Mononuclear cell (primary cell): ENCODE data around the gene PLBD2. TPM values are rescaled to one million over a fixed set of nuclear protein-coding genes. Genes with fewer than 3 reads are reported as not detected.

ENCODE experiments used
- H3K27me3 ChIP-seq: 2 replicates; pipeline ENCODE4 v1.6.0; 2011; ENCODE audit warnings: low read length, control low read depth; ENCODE audit not compliant: insufficient read depth
- H3K4me1 ChIP-seq: 2 replicates; pipeline ENCODE4 v1.5.1; 2011; ENCODE audit warnings: mild to moderate bottlenecking, low read length, control low read depth; ENCODE audit not compliant: insufficient read depth
- H3K4me3 ChIP-seq: 2 replicates; pipeline ENCODE4 v1.5.1; 2011; ENCODE audit warnings: mild to moderate bottlenecking, low read length, moderate library complexity
- H3K9me3 ChIP-seq: 2 replicates; pipeline ENCODE4 v1.5.1; 2011; ENCODE audit warnings: low read depth, mild to moderate bottlenecking, control low read depth, low read length
- total RNA-seq: library from RNA; depleted of rRNA; stranded (reverse); fragments of >200 nt; gene quantifications from one replicate; pipeline ENCODE4 v1.2.3, GENCODE V29; 2012

The PLBD2 gene
- total RNA-seq, 1 donor: 15.3 TPM

DNA sequence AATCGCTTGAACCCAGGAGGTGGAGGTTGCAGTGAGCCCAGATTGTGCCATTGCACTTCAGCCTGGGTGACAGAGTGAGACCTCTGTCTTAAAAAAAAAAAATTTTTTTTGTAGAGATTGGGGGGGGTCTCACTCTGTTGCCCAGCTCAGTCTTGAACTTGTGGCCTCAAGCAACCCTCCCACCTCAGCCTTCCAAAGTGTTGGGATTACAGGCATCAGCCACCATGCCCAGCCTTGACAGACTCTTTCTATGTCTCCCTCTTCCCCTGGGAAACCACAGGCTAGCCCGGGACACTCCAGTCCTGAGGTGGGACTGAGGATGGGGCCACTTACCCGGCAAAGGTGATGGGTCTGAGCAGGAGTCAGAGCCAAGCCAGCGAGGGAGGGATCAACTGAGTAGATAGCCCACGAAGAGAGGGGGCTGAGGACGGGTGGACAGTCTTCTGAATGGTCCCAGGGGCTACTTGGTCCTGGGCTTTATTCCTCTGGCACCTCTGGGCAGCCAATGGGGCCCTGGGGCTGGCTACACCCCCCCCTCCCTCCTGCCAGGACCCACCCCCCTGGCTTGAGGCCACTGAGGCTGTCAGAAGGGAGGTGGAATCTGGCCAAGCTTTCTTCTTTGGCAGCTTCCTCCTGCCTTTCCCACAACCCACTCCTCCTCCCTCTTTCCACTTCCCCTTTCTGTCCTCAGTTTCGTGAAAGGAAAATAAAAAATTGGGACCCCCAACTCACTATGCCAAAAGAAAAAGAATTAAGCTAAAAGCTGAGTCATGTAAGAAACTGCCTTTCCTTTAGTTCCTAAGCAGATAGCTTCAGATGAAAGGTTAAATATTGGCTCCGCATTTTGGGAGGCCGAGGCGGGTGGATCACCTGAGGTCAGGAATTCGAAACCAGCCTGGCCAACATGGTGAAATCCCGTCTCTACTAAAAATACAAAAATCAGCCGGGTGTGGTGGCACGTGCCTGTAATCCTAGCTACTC lies 45.3 kb downstream of the PLBD2 start, which contains the start of gene SDS:
TSS of gene SDS (minus strand) at position 453 of the 981 bp plus-strand sequence. CDS start 4,179 bp downstream, outside the sequence.
- no peaks in the 10 kb centered on the region for H3K9me3 ChIP-seq
- H3K4me3 ChIP-seq: no peak within 1 kb of the TSS

DNA sequence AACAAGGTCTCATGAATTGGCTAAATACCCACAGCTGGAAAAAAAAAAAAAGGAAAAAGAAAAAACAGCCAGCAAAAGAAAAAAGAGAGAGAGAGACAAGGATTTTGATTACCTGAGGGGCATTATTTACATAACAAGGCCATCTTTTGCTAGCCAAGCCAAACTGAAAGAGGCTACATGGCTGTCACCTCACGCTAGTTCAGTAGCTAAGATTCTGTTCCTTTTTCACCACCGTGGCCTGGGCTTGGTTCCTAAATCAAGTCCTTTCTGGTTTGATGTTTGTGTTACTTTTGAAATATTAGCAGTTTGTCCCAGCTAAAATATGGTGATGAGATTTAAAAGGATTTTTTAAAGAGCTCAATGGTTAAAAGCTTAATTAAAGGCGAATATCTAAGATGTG lies 47.3 kb downstream of the PLBD2 start:
- Histone ChIP-seq H3K4me3 (no peak overlapping the region), H3K9me3 (no peaks in the 10 kb centered on the region), H3K4me1 (peaks cover 36% of the 10 kb centered on the region), H3K27me3 (no peaks in the 10 kb centered on the region)

More for the DNA sequence above, 45.3 kb downstream of the PLBD2 start, which contains the start of gene SDS:
- Histone ChIP-seq H3K4me1 (peaks cover 36% of the 10 kb centered on the region), H3K27me3 (no peaks in the 10 kb centered on the region)

DNA sequence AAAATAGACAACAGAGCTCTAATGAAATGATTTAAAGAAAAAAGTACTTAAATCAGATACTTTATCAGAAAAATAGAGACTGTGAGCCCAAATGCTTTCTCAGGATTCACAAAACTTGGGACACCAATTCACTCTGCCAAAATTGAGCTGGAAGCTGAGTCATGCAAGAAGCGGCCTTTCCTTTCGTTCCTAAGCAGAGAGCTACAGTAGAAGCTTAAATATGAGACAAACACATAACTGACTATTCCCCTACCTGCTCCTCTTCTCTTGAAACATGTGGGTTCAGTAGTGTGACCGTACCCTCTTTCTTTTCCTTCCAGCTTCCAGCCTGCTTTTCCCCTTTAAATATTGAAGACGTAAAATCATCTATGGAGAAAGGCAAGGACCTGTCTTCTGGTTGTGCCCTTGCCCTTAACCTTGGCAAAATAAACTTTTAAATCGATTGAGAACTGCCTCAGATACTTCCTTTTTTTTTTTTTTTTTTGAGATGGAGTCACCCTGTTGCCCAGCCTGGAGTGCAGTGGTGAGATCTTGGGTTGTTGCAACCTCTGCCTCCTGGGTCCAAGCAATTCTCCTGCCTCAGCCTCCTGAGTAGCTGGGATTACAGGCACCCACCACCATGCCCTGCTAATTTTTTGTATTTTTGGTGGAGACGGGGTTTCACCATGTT lies 49.7 kb downstream of the PLBD2 start:
- H3K9me3 ChIP-seq: no peaks in the 10 kb centered on the region
- peaks cover 36% of the 10 kb centered on the region for H3K4me1 ChIP-seq
- H3K4me3 ChIP-seq: no peak overlapping the region
- H3K27me3 ChIP-seq: no peaks in the 10 kb centered on the region

DNA sequence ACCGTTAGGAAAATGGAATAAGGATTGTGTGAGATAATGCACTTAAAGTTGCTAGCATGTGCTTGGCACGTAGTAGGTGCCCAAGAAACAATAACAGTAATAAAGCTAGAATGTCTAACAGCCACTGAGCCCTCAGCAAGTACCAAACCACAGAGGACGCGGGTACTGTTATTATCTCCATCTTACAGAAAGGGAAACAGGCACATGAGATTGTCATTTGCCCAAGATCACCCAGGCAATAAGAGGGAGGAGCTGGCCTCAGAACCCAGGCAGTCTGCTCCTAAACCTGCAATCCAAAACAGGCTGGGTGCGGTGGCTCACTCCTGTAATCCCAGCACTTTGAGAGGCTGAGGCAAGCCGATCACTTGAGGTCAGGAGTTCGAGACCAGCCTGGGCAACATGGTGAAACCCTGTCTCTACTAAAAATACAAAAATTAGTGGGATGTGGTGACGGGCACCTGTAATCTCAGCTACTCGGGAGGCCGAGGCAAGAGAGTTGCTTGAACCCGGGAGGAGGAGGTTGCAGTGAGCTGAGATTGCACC lies 50.4 kb downstream of the PLBD2 start:
- Histone ChIP-seq H3K4me1 (peaks cover 29% of the 10 kb centered on the region), H3K4me3 (no peak overlapping the region), H3K9me3 (no peaks in the 10 kb centered on the region), H3K27me3 (no peaks in the 10 kb centered on the region)

DNA sequence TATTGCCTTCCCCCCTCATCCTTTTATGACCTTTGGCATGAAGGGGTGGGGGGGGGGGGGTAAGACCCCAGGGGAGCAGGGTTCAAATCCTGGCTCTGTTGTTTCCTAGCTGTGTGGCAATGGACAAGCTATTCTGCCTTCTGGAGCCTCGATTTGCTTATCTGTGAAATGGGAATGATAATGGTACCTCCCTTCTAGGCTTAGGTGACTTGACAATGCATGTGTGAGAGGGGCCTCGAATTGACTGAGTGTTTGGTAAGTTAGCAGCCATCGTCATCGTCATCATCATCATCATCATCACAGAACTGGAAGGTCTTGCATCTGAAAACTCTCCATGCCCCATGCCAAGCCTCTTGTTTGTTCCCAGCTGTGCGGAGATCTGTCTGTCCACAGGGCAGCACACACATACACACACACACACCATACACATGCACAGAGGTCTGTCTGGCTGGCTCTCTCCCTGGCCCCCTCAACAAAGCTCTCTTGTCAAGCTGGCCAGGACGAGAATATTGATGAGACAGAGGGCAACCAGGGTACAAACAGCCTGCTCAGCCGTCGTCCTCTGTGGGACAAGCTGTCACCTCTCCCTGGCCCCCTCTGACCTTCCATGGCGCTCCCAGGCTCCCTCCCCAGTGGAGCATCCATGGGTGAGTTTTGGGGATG lies 51.2 kb downstream of the PLBD2 start:
- peaks cover 22% of the 10 kb centered on the region for H3K4me1 ChIP-seq
- H3K27me3 ChIP-seq: no peaks in the 10 kb centered on the region
- no peaks in the 10 kb centered on the region for H3K9me3 ChIP-seq

DNA sequence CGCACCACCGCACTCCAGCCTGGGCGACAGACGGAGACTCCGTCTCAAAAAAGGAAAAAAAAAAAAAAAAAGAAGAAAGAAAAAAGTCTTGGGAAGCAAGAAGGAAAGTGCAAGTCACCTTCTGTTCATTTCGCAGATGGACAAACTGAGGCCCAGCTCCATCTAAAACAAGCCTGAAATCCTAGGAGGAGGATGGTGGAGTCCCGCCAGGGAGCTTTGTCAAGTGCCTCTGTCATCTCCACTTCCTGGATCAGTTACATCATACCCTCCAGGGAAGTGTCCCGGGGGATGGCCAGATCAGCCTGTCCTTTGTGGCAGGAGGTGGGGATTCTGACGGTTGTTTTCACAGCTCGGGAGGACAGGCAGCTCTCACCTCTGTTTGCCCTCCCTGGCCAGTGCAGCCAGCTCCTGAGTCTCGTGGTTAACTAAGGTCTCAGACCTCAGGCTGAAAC lies 55.1 kb downstream of the PLBD2 start:
- no peaks in the 10 kb centered on the region for H3K27me3 ChIP-seq
- peaks cover 20% of the 10 kb centered on the region for H3K4me1 ChIP-seq
- H3K9me3 ChIP-seq: no peaks in the 10 kb centered on the region
- no peak overlapping the region for H3K4me3 ChIP-seq

More for the DNA sequence above, 51.2 kb downstream of the PLBD2 start:
- H3K4me3 ChIP-seq: no peak overlapping the region

DNA sequence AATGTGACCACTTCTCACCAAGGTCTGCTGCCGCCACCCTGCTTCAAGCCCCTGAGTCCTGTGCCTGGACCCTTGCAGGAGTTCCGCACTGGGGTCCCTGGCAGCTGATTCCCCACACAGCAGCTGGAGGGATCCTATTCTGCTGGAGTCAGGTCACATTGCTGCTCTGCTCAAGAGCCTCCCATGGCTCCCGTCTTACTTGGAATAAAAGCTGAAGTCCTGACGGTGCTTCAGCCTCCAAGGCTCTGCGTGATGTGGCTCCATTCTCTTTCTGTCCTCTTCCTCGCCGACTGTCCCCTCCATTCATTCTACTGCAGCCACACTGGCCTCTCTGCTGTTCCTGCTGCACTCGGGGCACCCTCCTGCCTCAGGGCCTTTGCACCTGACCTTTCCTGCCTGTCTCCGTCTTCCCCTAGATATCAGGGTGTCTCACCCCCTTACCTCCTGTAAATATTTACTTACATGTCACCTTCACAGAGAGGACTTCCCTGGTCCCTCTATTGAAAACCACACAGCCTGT lies 56.2 kb downstream of the PLBD2 start:
- no peaks in the 10 kb centered on the region for H3K27me3 ChIP-seq
- no peaks in the 10 kb centered on the region for H3K9me3 ChIP-seq
- no peak overlapping the region for H3K4me3 ChIP-seq
- H3K4me1 ChIP-seq: peaks cover 19% of the 10 kb centered on the region

DNA sequence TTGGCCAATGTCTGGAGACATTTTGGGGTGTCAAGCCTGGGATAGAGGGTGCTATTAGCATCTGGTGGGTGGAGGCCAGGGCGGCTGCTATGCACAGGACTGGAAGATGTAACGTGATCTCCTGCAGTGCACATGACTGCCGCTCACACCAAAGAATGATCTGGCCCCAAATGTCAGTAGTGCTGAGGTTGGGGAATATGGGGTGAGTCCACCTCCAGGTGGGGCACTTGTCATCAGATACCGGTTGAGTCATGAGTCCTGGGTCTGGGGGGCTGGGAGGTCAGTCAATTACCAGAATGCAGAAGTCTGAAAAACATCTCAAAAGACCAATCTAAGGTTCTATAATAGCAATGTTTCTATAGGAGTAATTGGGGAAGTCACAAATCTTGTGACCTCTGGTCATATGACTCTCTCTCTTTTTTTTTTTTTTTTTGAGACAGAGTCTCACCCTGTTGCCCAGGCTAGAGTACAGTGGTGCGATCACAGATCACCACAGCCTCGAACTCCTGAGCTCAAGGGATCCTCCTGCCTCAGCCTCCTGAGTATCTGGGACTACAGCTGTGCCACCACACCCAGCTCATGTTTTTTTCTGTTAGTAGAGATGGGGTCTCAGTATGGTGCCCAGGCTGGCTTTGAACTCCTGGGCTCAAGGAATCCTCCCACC lies 57.8 kb downstream of the PLBD2 start:
- Histone ChIP-seq H3K9me3 (no peaks in the 10 kb centered on the region), H3K27me3 (no peaks in the 10 kb centered on the region), H3K4me3 (no peak overlapping the region), H3K4me1 (peaks cover 19% of the 10 kb centered on the region)

DNA sequence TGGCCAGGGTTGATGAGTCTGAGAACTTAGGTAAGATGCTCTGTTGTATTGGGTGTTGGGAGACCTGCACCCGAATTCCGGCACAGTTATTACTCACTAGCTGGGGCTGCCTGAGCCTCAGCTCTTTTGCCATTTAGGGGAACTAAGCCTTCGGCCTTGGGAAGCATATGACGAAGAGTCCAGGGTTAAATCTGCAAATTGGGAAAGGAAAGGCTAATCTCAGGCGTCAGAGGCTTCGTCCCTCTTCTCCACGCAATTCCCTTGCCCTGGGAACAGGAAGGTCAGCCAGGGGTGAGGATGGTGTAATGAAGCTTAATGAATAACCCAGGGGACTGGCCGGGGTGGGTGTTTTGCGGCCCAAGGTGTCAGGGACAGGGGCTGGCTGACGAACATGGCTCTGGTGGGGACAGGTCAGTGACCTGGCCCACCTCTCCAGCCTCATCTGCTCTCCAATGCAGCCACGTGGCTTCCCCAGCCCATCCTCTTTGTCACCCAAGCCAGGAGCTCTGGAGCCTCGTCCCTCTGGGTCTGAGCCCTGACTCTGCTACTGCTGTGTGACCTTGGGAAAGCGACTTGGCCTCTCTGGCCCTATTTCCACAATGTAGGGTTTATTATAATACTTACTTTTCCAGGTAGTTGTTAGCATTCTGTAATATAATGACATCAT lies 60.0 kb downstream of the PLBD2 start:
- Histone ChIP-seq H3K4me3 (no peak overlapping the region), H3K27me3 (no peaks in the 10 kb centered on the region), H3K4me1 (peaks cover 37% of the 10 kb centered on the region), H3K9me3 (no peaks in the 10 kb centered on the region)

DNA sequence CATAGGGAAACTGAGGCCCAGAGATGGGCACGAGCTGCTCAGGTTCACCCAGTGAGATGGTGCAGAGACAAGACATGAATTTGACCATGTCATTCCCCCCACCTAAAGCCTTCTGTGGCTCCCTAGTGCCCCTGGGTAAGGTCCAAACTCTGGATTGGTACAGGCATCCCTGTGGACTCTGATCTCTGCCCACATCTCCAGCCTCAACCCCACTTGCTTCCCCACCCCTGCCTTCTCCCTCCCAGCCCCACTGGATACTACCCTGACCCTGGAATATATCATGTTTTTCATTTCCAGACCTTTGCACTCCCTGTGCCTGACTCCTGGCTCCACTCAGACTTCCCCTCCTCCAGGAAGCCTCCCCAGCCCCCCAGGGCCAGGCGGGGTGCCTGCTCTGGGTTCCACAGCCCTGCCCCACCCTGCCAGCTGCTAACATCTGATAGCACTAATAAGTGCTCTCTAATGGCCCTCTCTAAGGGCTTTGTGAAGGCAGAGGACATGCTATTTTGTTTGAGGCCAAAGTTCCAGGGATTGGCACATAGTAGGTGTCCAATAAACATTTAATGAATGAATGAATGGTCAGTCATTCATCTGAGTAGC lies 62.7 kb downstream of the PLBD2 start:
- Histone ChIP-seq H3K4me3 (no peak overlapping the region), H3K9me3 (no peaks in the 10 kb centered on the region), H3K4me1 (peaks cover 29% of the 10 kb centered on the region), H3K27me3 (no peaks in the 10 kb centered on the region)

DNA sequence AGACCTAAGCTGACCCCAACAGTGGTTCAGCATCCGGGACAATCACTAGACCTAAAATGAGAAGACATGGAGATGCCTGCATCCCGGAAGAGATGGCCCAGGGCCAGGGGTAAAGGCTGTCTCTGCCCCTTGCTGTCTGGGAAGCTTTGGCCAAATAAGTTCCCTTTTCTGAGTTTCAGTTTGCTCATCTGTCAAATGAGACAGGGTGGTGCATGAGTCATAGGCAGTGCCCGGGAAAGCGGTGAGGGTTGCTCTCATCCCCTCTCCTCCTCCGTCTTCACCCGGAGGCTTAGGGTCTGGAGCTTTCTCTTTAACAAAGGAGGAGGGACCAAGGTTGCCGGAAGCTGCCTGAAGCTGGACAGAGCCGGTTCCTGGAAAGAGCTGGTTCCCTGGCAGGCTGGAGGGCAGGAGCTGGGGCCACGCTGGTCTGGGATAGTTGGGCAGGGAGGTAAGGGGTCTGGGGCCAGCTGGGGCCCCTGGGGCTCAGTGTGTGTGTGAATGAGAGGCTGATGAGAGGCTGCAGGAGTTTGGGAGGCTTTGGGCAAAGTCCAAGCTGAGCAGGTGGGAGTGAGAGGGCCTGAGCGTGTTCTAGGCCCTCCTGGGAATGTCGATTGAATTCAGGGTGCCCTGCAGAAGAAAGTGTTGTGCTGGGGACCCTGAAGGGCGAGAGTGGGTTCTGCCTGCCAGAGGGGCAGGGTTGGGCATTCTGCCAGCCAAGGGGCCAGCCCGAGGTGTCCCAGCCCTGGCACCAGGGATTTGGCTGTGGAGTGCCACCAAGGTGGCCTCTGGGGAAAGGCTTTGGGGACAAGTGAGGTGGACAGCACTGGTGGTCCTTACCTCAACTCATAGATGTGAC lies 63.9 kb downstream of the PLBD2 start, which contains the start of gene SDSL:
TSS of gene SDSL (plus strand) at position 351 of the 856 bp plus-strand sequence. CDS start 5,603 bp downstream, outside the sequence.
- peaks cover 21% of the 10 kb centered on the region for H3K4me1 ChIP-seq
- peak within 1 kb of the TSS; percentile 7 for H3K4me3 ChIP-seq
- H3K27me3 ChIP-seq: no peaks in the 10 kb centered on the region
- H3K9me3 ChIP-seq: no peaks in the 10 kb centered on the region

DNA sequence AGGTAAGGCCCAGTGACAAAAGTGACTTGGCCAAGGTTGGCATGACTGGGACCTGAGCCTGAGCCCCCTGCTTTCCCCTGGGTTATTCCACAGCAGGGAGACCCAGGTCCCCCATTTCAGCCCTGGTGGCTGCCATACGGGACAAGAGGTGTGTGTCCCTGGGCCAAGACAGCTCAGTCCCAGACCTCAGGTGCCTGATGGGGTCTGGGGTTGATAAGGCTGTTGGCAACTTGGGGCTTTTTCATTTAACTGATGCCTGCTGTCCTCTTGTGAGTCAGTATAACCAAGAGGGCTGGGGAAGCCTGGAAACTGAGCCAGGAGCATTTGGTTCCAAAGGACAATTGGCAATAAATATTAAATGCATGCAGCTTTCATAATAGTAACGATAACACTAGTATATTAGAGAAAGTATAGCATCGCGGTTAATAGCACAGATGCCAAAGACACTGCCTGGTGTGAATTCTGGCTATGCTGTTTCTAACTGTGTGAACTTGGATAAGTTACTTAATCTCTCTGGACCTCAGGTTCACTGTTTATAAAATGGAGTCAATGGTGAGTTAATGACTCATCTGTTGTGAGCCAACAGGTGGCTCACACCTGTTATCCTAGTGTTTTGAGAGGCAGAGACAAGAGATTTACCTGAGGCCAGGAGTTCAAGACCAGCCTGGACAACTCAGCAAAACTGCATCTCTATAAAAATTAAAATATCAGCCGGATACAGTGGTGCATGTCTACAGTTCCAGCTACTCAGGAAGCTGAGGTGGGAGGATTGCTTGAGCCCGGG lies 64.7 kb downstream of the PLBD2 start:
- Histone ChIP-seq H3K27me3 (no peaks in the 10 kb centered on the region), H3K4me3 (no peak overlapping the region), H3K9me3 (no peaks in the 10 kb centered on the region), H3K4me1 (peaks cover 21% of the 10 kb centered on the region)
